ENCODE results near the gene GFOD1.

DNA sequence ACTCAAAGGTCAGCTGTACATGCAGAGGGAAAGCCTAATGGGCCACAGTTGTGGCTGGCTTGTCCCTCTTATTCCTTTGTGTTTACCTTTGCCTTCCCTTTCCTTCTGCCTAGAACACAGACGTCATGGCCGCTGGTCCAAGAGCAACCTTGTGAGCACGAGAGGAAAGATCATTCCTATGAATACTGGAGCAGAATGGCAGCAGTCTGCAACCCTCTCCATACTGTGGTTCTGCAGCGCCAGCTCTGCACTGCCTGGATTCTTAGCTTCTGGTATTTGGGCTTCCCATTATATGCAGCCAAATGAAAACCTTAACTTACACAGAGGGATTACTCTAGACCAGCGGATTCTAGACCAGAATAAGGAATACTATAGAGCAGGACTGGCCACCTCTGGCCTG, 171.5 kb downstream of the GFOD1 start:
- TF ChIP-seq, protein P1, sequence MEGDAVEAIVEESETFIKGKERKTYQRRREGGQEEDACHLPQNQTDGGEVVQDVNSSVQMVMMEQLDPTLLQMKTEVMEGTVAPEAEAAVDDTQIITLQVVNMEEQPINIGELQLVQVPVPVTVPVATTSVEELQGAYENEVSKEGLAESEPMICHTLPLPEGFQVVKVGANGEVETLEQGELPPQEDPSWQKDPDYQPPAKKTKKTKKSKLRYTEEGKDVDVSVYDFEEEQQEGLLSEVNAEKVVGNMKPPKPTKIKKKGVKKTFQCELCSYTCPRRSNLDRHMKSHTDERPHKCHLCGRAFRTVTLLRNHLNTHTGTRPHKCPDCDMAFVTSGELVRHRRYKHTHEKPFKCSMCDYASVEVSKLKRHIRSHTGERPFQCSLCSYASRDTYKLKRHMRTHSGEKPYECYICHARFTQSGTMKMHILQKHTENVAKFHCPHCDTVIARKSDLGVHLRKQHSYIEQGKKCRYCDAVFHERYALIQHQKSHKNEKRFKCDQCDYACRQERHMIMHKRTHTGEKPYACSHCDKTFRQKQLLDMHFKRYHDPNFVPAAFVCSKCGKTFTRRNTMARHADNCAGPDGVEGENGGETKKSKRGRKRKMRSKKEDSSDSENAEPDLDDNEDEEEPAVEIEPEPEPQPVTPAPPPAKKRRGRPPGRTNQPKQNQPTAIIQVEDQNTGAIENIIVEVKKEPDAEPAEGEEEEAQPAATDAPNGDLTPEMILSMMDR (IDR thresholded peaks at IDR 0.05) = no peak
- TF ChIP-seq POLR2AphosphoS5 (IDR thresholded peaks at IDR 0.05) = no peak
- no peak for TF ChIP-seq POLR2A (IDR thresholded peaks at IDR 0.05)
